Daoy (cell line): ENCODE data around the gene IAH1. TPM values are rescaled to one million over a fixed set of nuclear protein-coding genes. Genes with fewer than 3 reads are reported as not detected.

ENCODE experiments used
- DNase-seq: peaks from one replicate; pipeline ENCODE4 v3.0.0-alpha.2; 2015; ENCODE audit warnings: low read depth
- total RNA-seq: library from RNA; depleted of rRNA; stranded (reverse); fragments of >200 nt; shearing (Covaris generic); gene quantifications from 2 replicates; pipeline ENCODE4 v1.2.3, GENCODE V29; 2014; rRNA removed

Gene IAH1
- total RNA-seq, 1 experiment from 2014 or later = 38.1 TPM

- no peak for DNase-seq
These were observed 53.8 kb downstream of the IAH1 start for GRCh38 chr2:9527995-9528787.

- no peak for DNase-seq
These were observed 58.1 kb downstream of the IAH1 start for GRCh38 chr2:9532421-9532820.

- DNase-seq = no peak
These were observed 59.3 kb downstream of the IAH1 start for GRCh38 chr2:9533663-9534062.

- no peak for DNase-seq
These were observed 60.8 kb downstream of the IAH1 start for GRCh38 chr2:9535177-9535576.

- DNase-seq = no peak
These were observed 62.2 kb downstream of the IAH1 start for GRCh38 chr2:9536504-9536903.

GRCh38 chr2:9538000-9538507 is 63.7 kb downstream of the IAH1 start:
- no peak for DNase-seq

Other genes with a start within 250 kb of the IAH1 start
- gene ITGB1BP1, start 51.0 kb upstream of the IAH1 start, total RNA-seq = 34.5 and 44.4 TPM in 2 replicates
- gene CPSF3, start 50.9 kb upstream of the IAH1 start, total RNA-seq = 95.6 and 164 TPM in 2 replicates
- 34.3 and 43.2 TPM in 2 replicates for gene ADAM17, start 81.3 kb downstream of the IAH1 start, total RNA-seq
- 586 and 605 TPM in 2 replicates for gene YWHAQ, start 156.4 kb downstream of the IAH1 start, total RNA-seq